Umbilical cord (tissue), 2 donors: ENCODE data around the gene KRT74. TPM values are rescaled to one million over a fixed set of nuclear protein-coding genes. Genes with fewer than 3 reads are reported as not detected.

Source experiments
- DNase-seq: peaks from one replicate; pipeline ENCODE4 v3.0.0-alpha.2; 2015; ENCODE audit warnings: low spot score
- total RNA-seq: library from RNA; depleted of rRNA; stranded (reverse); fragments of >200 nt; gene quantifications from one replicate; pipeline ENCODE4 v1.2.3, GENCODE V29; 2014; ENCODE audit warnings: low replicate concordance; ENCODE audit not compliant: insufficient read depth

The KRT74 gene
- 3.4 TPM for total RNA-seq

GRCh38 chr12:52573743-52574142, at the start of gene KRT74:
Gene KRT74 (minus strand): TSS chr12:52573843. CDS start chr12:52573777, 66 bp downstream.
- no peak for DNase-seq

GRCh38 chr12:52622349-52622748, 48.7 kb upstream of the KRT74 start:
- DNase-seq, result no peak

- no peak for DNase-seq
Measured at GRCh38 chr12:52618866-52619265, 45.2 kb upstream of the KRT74 start.

DNA sequence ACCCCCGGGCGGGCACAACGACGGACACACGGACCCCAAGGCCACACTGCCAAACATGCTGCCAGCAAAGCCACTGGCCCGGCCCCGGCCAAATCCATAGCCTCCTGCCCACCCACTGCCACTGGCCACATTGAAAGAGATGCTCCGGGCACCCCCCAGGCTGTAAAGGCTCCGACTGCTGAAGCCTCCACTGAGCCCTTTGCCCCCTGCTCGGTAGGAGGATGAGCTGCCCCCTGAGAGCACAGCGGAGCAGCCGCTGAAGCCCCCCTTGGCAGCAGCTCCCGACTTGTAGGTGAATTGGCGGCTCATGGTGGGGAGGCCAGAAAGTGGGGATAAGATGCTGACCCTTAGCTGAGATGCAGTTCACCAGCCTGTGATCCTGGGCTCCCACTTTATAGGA, 44.6 kb upstream of the KRT74 start, which contains the start of gene KRT73:
Gene KRT73 (minus strand): TSS at position 344 of the 400 bp plus-strand sequence. CDS start 35 bp downstream, at position 309.
- no peak for DNase-seq

DNA sequence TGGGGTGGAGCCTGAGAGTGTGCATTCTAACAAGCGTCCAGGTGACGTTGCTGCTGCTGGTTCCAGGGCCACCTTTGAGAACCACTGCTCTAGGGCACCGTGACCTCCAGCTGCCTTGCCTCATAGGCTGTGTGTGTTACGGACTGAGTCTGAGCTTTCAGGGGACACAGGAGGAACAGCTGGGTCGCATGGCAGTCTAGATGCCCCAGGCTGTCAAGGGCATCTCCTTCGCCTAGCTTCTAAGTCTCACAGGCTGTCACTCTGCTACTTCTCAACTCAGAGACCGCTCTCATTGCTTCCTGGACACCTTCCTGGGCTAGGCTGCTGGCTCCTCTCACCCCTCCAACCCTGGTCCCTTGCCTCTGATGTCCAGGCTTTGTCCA, 43.8 kb upstream of the KRT74 start:
- DNase-seq, result no peak

DNA sequence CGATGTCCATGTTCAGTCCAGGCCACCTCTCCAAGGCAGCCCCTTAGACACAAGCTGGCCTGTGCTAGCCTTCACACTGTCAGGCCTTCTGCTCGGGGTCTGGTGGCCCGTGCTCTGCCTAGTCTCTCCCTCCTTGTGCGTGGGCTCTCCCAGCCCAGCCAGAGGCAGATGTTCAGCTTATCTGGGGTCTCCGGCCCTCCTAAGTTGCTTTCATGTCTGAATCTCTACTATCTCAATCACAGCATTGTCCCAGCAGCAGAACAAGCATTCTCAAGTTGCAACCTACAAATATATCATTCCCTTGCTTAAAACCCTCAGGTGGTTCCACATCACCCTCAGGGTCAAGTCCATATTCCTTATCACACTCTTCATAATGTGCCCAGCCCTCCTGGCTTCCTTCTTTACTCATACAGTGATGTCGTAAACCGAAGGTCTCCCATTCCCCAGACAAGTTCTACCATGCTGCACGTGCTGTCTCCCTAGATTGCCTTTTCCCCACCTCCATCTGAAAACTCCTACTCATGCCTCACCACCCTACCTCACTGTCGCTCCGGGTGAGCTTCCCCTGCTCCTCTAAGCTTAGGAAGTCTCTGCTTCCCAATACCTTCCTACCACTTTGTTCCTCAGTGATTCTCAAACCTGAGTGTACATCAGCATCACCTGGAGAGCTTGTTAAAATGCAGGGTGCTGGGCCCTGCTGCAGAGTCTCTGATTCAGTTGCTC, 43.2 kb upstream of the KRT74 start:
- DNase-seq, result no peak

- no peak for DNase-seq
Measured at GRCh38 chr12:52615912-52616311, 42.3 kb upstream of the KRT74 start.

- no peak for DNase-seq
Measured at GRCh38 chr12:52615208-52615868, 41.7 kb upstream of the KRT74 start.

DNA sequence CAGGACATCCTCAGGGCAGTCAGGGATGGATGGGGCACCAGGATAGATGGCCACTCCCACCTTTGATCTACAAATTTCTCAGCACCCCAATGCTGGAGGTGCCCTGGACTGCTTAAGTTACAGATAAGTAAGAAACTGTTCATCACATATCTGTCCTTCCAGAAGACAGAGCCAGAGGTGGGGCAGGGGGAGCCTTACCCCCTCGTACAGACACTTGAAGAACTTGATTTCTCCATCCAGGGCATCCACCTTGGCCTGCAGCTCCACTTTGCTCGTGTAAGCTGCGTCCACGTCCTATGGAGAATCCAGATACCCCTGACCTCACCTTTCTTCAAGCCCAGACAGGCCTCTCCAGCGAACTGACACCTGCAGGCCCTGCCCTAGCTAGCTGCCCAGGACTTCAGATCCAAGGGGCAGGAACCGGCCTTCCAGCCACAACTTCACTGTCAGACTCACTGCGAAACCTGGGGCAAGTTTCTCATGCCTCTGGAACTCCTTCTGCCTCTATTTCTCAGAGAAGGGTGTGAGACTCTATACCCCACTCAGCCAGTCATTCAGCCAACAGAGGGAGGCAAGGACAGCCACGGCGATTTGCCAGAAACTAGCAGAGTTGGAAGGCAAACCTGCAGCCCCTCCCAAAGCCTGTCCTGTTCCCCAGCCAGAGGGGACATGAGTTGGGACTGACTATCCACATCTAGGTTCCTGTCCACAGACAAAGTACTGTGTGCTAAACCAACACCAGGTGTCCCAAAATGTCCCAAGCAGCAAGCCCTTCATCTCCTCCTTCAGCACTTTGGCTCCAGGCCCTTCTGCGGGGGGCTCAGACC, 41.0 kb upstream of the KRT74 start:
- no peak for DNase-seq

GRCh38 chr12:52613384-52614030, 39.9 kb upstream of the KRT74 start:
- DNase-seq, result no peak

DNA sequence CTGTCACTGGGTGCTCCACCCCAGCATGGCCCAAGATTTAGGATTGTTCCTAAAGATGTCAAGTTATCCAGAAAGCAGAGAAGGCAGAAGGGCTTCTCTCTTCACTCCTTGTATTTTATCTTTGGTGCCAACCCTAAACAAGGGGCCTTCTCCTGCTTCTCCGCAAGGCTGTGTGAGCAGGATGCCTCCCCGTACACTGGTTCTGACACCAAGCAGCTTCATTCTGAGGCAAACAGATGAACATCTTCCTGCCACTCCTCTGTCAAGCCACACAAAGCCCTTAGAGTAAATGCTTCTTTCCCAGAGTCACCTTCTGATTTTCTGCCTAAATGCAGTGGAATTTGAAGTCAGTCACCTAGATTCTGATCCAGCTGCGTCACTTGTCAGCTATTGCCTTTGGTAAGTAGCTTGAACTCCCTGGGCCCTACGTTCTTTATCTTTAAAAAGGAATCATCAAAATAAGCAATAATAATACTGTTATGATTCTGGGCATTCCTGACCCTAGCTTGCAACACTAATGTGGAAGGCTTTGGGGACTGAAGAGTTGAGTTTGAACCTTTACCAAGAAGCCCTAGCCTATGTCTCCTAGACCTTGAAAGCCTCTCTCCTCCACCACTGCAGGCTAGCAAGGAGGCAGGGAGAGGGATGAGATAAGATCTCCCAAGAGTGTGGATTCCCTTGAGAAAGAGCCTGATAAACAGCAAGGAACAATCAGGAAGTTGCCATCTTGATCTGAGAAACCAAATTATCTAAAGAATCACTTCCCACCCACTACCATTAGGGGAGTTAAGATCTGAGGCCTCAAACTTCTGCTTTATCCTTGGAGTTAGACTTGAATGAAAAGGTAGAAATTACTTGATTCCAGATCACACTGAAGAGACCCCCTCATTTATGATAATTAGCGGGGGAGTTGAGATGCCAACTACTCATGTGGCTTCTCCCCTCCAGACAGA, 39.1 kb upstream of the KRT74 start:
- no peak for DNase-seq

- no peak for DNase-seq
Measured at GRCh38 chr12:52611080-52611468, 37.4 kb upstream of the KRT74 start.

GRCh38 chr12:52608826-52609630, 35.4 kb upstream of the KRT74 start:
- DNase-seq, result no peak

- no peak for DNase-seq
Measured at GRCh38 chr12:52608161-52608560, 34.5 kb upstream of the KRT74 start.

DNA sequence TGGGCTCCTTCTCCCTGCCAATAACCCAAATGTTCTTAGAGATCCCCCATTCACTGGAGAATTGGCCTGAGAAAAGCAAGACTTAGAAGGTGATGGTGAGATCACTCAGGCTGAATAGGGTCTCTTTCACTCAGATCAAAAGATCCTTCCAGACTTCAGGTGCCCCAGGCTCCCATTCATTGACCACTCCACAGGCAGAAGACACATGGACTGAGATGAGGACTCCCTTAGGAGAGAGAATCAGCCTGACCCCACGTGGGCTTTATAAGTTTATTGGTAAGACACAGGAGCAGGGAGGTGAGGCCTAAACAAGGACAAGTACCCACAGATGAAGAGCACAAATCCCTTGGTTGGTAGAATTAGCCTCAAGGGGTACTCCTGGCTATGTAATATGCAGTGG, 33.7 kb upstream of the KRT74 start:
- no peak for DNase-seq

GRCh38 chr12:52606581-52607218, 33.1 kb upstream of the KRT74 start:
- no peak for DNase-seq

- no peak for DNase-seq
Measured at GRCh38 chr12:52606096-52606495, 32.5 kb upstream of the KRT74 start.

DNA sequence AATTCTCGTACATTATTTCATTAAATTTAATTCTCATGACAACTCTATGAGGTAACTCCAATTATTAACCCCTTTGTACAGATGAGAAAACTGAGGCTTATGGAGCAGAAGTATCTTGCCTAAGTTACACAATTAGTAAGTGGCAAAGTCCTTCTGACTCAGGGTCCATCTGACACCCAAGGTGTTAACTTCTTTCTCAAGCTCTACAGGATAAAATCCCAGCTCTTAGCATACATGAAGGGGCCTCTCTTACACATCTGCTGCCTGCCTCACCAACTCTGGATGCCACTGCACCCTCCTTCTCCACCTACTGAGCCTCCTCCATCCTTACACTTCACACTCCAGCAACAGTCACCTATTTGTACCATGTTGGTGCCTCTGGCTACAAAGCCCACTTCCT, 31.9 kb upstream of the KRT74 start:
- DNase-seq, result no peak

- no peak for DNase-seq
Measured at GRCh38 chr12:52604859-52605258, 31.2 kb upstream of the KRT74 start.
